ENCODE measurements around the gene ZNF660.

DNA sequence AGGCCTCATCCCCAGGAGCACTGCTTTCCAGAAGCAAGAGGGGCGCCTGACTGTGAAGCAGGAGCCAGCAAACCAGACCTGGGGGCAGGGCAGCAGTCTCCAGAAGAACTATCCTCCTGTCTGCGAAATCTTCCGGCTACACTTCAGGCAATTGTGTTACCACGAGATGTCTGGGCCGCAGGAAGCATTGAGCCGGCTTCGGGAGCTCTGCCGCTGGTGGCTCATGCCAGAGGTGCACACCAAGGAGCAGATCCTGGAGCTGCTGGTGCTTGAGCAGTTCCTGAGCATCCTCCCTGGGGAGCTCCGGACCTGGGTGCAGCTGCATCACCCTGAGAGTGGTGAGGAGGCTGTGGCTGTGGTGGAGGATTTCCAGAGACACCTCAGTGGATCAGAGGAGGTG, 27.7 kb upstream of the ZNF660 start:
- TF ChIP-seq, protein P1, sequence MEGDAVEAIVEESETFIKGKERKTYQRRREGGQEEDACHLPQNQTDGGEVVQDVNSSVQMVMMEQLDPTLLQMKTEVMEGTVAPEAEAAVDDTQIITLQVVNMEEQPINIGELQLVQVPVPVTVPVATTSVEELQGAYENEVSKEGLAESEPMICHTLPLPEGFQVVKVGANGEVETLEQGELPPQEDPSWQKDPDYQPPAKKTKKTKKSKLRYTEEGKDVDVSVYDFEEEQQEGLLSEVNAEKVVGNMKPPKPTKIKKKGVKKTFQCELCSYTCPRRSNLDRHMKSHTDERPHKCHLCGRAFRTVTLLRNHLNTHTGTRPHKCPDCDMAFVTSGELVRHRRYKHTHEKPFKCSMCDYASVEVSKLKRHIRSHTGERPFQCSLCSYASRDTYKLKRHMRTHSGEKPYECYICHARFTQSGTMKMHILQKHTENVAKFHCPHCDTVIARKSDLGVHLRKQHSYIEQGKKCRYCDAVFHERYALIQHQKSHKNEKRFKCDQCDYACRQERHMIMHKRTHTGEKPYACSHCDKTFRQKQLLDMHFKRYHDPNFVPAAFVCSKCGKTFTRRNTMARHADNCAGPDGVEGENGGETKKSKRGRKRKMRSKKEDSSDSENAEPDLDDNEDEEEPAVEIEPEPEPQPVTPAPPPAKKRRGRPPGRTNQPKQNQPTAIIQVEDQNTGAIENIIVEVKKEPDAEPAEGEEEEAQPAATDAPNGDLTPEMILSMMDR (IDR thresholded peaks at IDR 0.05; ENCODE audit: insufficient read depth, low read length, poor library complexity, severe bottlenecking), result no peak
- no peak for TF ChIP-seq EZH2phosphoT487 (conservative IDR thresholded peaks at IDR 0.05; ENCODE audit: low read length)

Measured in SU-DHL-6 (cell line).